Measurements from ENCODE around the gene FAM219B.

Gene FAM219B

GRCh38 chr15:74873036-74873755 lies 33.5 kb downstream of the FAM219B start, which contains the start of gene SCAMP2:
Gene SCAMP2 (minus strand): TSS chr15:74873365. CDS start chr15:74873255, 110 bp downstream.
- TF ChIP-seq FOXP2 (optimal IDR thresholded peaks at IDR 0.05; ENCODE audit: control extremely low read depth, extremely low read length, insufficient read depth) (no peak), POLR2AphosphoS5 (IDR thresholded peaks at IDR 0.05; ENCODE audit: borderline replicate concordance, low read depth, low read length) (peak; percentile 89), EZH2 (IDR thresholded peaks at IDR 0.05) (no peak)
- Histone ChIP-seq H3K36me3 (ENCODE audit: insufficient read depth, low read length) (peaks cover 13% of the 10 kb centered on the region), H3K9ac (ENCODE audit: insufficient read length) (peak within 1 kb of the TSS; percentile 93), H3K4me3 (peak within 1 kb of the TSS; percentile 95), H3K27ac (peak within 1 kb of the TSS; percentile 92), H3K9me3 (ENCODE audit: low read depth, low read length) (no peaks in the 10 kb centered on the region)
- DNase-seq (ENCODE audit: low read depth, low spot score), result no peak

GRCh38 chr15:74872702-74873035 lies 34.0 kb downstream of the FAM219B start:
- peak overlapping the region; percentile 92 for H3K27ac ChIP-seq
- H3K9me3 ChIP-seq (ENCODE audit: low read depth, low read length), result no peaks in the 10 kb centered on the region
- TF ChIP-seq FOXP2 (optimal IDR thresholded peaks at IDR 0.05; ENCODE audit: control extremely low read depth, extremely low read length, insufficient read depth) (no peak), EZH2 (IDR thresholded peaks at IDR 0.05) (no peak), POLR2AphosphoS5 (IDR thresholded peaks at IDR 0.05; ENCODE audit: borderline replicate concordance, low read depth, low read length) (no peak)
- H3K4me3 ChIP-seq, result peak overlapping the region; percentile 95
- H3K9ac ChIP-seq (ENCODE audit: insufficient read length), result peak overlapping the region; percentile 93
- DNase-seq (ENCODE audit: low read depth, low spot score), result no peak
- peaks cover 18% of the 10 kb centered on the region for H3K36me3 ChIP-seq (ENCODE audit: insufficient read depth, low read length)

GRCh38 chr15:74870436-74871215 lies 36.0 kb downstream of the FAM219B start:
- TF ChIP-seq POLR2AphosphoS5 (IDR thresholded peaks at IDR 0.05; ENCODE audit: borderline replicate concordance, low read depth, low read length) (0 out of 2 replicates have a peak, but pooled peaks have one; percentile 27), EZH2 (IDR thresholded peaks at IDR 0.05) (no peak)
- Histone ChIP-seq H3K9ac (ENCODE audit: insufficient read length) (peak overlapping the region; percentile 61), H3K4me3 (peak overlapping the region; percentile 64), H3K9me3 (ENCODE audit: low read depth, low read length) (no peaks in the 10 kb centered on the region), H3K36me3 (ENCODE audit: insufficient read depth, low read length) (peaks cover 25% of the 10 kb centered on the region), H3K27ac (peak overlapping the region; percentile 96)
- no peak for DNase-seq (ENCODE audit: low read depth, low spot score)

GRCh38 chr15:74869726-74870407 lies 36.8 kb downstream of the FAM219B start:
- peak overlapping the region; percentile 96 for H3K27ac ChIP-seq
- peaks cover 25% of the 10 kb centered on the region for H3K36me3 ChIP-seq (ENCODE audit: insufficient read depth, low read length)
- peak overlapping the region; percentile 64 for H3K4me3 ChIP-seq
- H3K9me3 ChIP-seq (ENCODE audit: low read depth, low read length), result no peaks in the 10 kb centered on the region
- TF ChIP-seq EZH2 (IDR thresholded peaks at IDR 0.05) (no peak), POLR2AphosphoS5 (IDR thresholded peaks at IDR 0.05; ENCODE audit: borderline replicate concordance, low read depth, low read length) (no peak), FOXP2 (optimal IDR thresholded peaks at IDR 0.05; ENCODE audit: control extremely low read depth, extremely low read length, insufficient read depth) (no peak)
- H3K9ac ChIP-seq (ENCODE audit: insufficient read length), result peak overlapping the region; percentile 61
- no peak for DNase-seq (ENCODE audit: low read depth, low spot score)

- Histone ChIP-seq H3K36me3 (ENCODE audit: insufficient read depth, low read length) (peaks cover 25% of the 10 kb centered on the region), H3K9ac (ENCODE audit: insufficient read length) (peak overlapping the region; percentile 8), H3K27ac (peak overlapping the region; percentile 96), H3K9me3 (ENCODE audit: low read depth, low read length) (no peaks in the 10 kb centered on the region), H3K4me3 (peak overlapping the region; percentile 64)
- DNase-seq (ENCODE audit: low read depth, low spot score), result no peak
- TF ChIP-seq FOXP2 (optimal IDR thresholded peaks at IDR 0.05; ENCODE audit: control extremely low read depth, extremely low read length, insufficient read depth), result no peak
These were observed 37.3 kb downstream of the FAM219B start for GRCh38 chr15:74869372-74869725.

GRCh38 chr15:74868059-74868458 lies 38.6 kb downstream of the FAM219B start:
- no peaks in the 10 kb centered on the region for H3K9me3 ChIP-seq (ENCODE audit: low read depth, low read length)
- DNase-seq (ENCODE audit: low read depth, low spot score), result no peak
- peaks cover 25% of the 10 kb centered on the region for H3K36me3 ChIP-seq (ENCODE audit: insufficient read depth, low read length)
- H3K4me3 ChIP-seq, result no peak overlapping the region
- H3K27ac ChIP-seq, result peak overlapping the region; percentile 96
- no peak for TF ChIP-seq FOXP2 (optimal IDR thresholded peaks at IDR 0.05; ENCODE audit: control extremely low read depth, extremely low read length, insufficient read depth)
- TF ChIP-seq EZH2 (IDR thresholded peaks at IDR 0.05), result no peak
- no peak; the same call in 1 of the 2 replicates for TF ChIP-seq POLR2AphosphoS5 (IDR thresholded peaks at IDR 0.05; ENCODE audit: borderline replicate concordance, low read depth, low read length)
- no peak overlapping the region for H3K9ac ChIP-seq (ENCODE audit: insufficient read length)

GRCh38 chr15:74867466-74868038 lies 39.1 kb downstream of the FAM219B start:
- no peak for DNase-seq (ENCODE audit: low read depth, low spot score)
- no peak for TF ChIP-seq POLR2AphosphoS5 (IDR thresholded peaks at IDR 0.05; ENCODE audit: borderline replicate concordance, low read depth, low read length)
- H3K27ac ChIP-seq, result peak overlapping the region; percentile 96

GRCh38 chr15:74866090-74866489 lies 40.6 kb downstream of the FAM219B start:
- peak; percentile 13; the same call in 1 of the 2 replicates for TF ChIP-seq POLR2AphosphoS5 (IDR thresholded peaks at IDR 0.05; ENCODE audit: borderline replicate concordance, low read depth, low read length)
- no peak for TF ChIP-seq EZH2 (IDR thresholded peaks at IDR 0.05)
- Histone ChIP-seq H3K4me3 (no peak overlapping the region), H3K27ac (peak overlapping the region; percentile 96), H3K36me3 (ENCODE audit: insufficient read depth, low read length) (peaks cover 25% of the 10 kb centered on the region), H3K9ac (ENCODE audit: insufficient read length) (peak overlapping the region; percentile 32), H3K9me3 (ENCODE audit: low read depth, low read length) (no peaks in the 10 kb centered on the region)
- DNase-seq (ENCODE audit: low read depth, low spot score), result peak; percentile 80

More at GRCh38 chr15:74867466-74868038, 39.1 kb downstream of the FAM219B start:
- Histone ChIP-seq H3K9me3 (ENCODE audit: low read depth, low read length) (no peaks in the 10 kb centered on the region), H3K9ac (ENCODE audit: insufficient read length) (no peak overlapping the region), H3K4me3 (no peak overlapping the region), H3K36me3 (ENCODE audit: insufficient read depth, low read length) (peaks cover 25% of the 10 kb centered on the region)

Measured in SK-N-MC (cell line).